H1 (cell line): ENCODE results near the gene IPO13. TPM values are rescaled to one million over a fixed set of nuclear protein-coding genes. Genes with fewer than 3 reads are reported as not detected.
A peak's percentile ranks its signal among the peaks of the same experiment; 100 is the strongest.

Source experiments
- CTCF ChIA-PET: fragments of 300-600 bp; sonication (Branson Sonifier 250); formaldehyde crosslinking; loops from one replicate; lab custom pipeline; 2021; ENCODE audit not compliant: partially characterized antibody; lab: Charles Lee
- POLR2A ChIA-PET: fragments of 300-600 bp; sonication (Branson Sonifier 250); formaldehyde crosslinking; loops from one replicate; lab custom pipeline; 2021; ENCODE audit warnings: inconsistent platforms; ENCODE audit not compliant: partially characterized antibody; lab: Charles Lee
- DNase-seq, 2 experiments: peaks; one replicate each; pipeline versions ENCODE4 v3.0.0 to v3.0.0-alpha.2; 2010 to 2022; ENCODE audit warnings: low spot score in 2 of 2, low read depth in 1 of 2, mixed read lengths in 1 of 2
- FAIRE-seq: peaks from 2 replicates; lab custom pipeline; 2011; peaks lifted over from hg19 to GRCh38; lab: Jason Lieb, UNC
- H2AFZ ChIP-seq: 2 replicates; pipeline ENCODE4 v1.8.1; 2012; ENCODE audit warnings: low read length, inconsistent platforms
- H2AK5ac ChIP-seq: 2 replicates; pipeline ENCODE4 v1.6.1; 2013; ENCODE audit warnings: low read depth, low read length
- H2BK120ac ChIP-seq: replicated peaks from 2 replicates; pipeline ENCODE3; 2013; ENCODE audit warnings: low read depth, low read length, inconsistent platforms
- H2BK12ac ChIP-seq: 2 replicates; pipeline ENCODE4 v1.6.1; 2013; ENCODE audit warnings: low read depth, low read length
- H2BK15ac ChIP-seq: 2 replicates; pipeline ENCODE4 v1.6.1; 2013; ENCODE audit warnings: low read length
- H2BK20ac ChIP-seq: 2 replicates; pipeline ENCODE4 v1.6.1; 2013; ENCODE audit warnings: low read length
- H2BK5ac ChIP-seq: 2 replicates; pipeline ENCODE4 v1.6.1; 2013; ENCODE audit warnings: low read depth, low read length
- H3K14ac ChIP-seq: 2 replicates; pipeline ENCODE4 v1.6.1; 2013; ENCODE audit warnings: inconsistent platforms; ENCODE audit not compliant: insufficient read length
- H3K18ac ChIP-seq: 2 replicates; pipeline ENCODE4 v1.6.1; 2013; ENCODE audit warnings: low read length; ENCODE audit errors: extremely low read depth
- H3K23ac ChIP-seq: 2 replicates; pipeline ENCODE4 v1.6.1; 2013; ENCODE audit warnings: inconsistent platforms; ENCODE audit not compliant: insufficient read length
- H3K23me2 ChIP-seq: 2 replicates; pipeline ENCODE4 v1.6.1; 2013; ENCODE audit warnings: low read depth, low read length
- H3K27ac ChIP-seq: 2 replicates; pipeline ENCODE4 v1.6.1; 2011; ENCODE audit warnings: low read depth, low read length, inconsistent platforms
- H3K27me3 ChIP-seq, 4 experiments: replicated peaks in 1 of 4; 1 replicate in 1 of 4; 2 replicates in 3 of 4; pipeline versions ENCODE4 v1.6.1 to v1.8.1; 2011 to 2013; ENCODE audit warnings: low read length in 3 of 4, mild to moderate bottlenecking in 3 of 4, inconsistent platforms in 2 of 4, mixed read lengths in 2 of 4, moderate library complexity in 1 of 4; ENCODE audit not compliant: control insufficient read depth in 3 of 4, insufficient read depth in 3 of 4; ENCODE audit errors: extremely low read depth in 1 of 4
- H3K36me3 ChIP-seq, 4 experiments: 2 replicates each; pipeline versions ENCODE4 v1.6.1 to v1.8.1; 2011 to 2013; ENCODE audit warnings: mild to moderate bottlenecking in 4 of 4, low read length in 3 of 4, moderate library complexity in 2 of 4, control low read depth in 1 of 4, inconsistent platforms in 1 of 4; ENCODE audit not compliant: insufficient read depth in 4 of 4, control insufficient read depth in 2 of 4
- H3K4ac ChIP-seq: replicated peaks from 2 replicates; pipeline ENCODE3; 2013; ENCODE audit warnings: low read length, low read depth, mixed read lengths, inconsistent platforms; ENCODE audit not compliant: insufficient read length
- H3K4me1 ChIP-seq, 4 experiments: replicated peaks in 1 of 4; 1 replicate in 1 of 4; 2 replicates in 3 of 4; pipeline versions ENCODE4 v1.6.1 to v1.8.1; 2011 to 2013; ENCODE audit warnings: low read length in 3 of 4, inconsistent platforms in 2 of 4, mixed read lengths in 1 of 4; ENCODE audit not compliant: insufficient read depth in 4 of 4, control insufficient read depth in 3 of 4
- H3K4me2 ChIP-seq, 2 experiments: 2 replicates each; pipeline versions ENCODE4 v1.6.1 to v1.8.1; 2011 to 2013; ENCODE audit warnings: low read depth in 2 of 2, low read length in 2 of 2, control low read depth in 1 of 2, inconsistent platforms in 1 of 2, mild to moderate bottlenecking in 1 of 2; ENCODE audit not compliant: insufficient read depth in 1 of 2
- H3K4me3 ChIP-seq, 4 experiments: fragments of 200-600, 300-600 bp in 1 of 4; sonication (generic), shearing (Covaris generic), sonication (Bioruptor Twin) in 1 of 4; 2 replicates each; pipeline versions ENCODE4 v1.5.1 to v1.8.1; 2011 to 2016; ENCODE audit warnings: low read length in 4 of 4, low read depth in 3 of 4, control low read depth in 2 of 4, inconsistent platforms in 2 of 4, mild to moderate bottlenecking in 2 of 4, mixed read lengths in 1 of 4, moderate library complexity in 1 of 4; ENCODE audit not compliant: insufficient read depth in 2 of 4; ENCODE audit errors: extremely low read depth in 1 of 4
- H3K56ac ChIP-seq: replicated peaks from 2 replicates; pipeline ENCODE3; 2013; ENCODE audit warnings: low read depth, mild to moderate bottlenecking, mixed read lengths, low read length, inconsistent platforms; ENCODE audit not compliant: insufficient read length
- H3K79me1 ChIP-seq: 2 replicates; pipeline ENCODE4 v1.6.1; 2013; ENCODE audit warnings: low read depth, low read length, control low read depth
- H3K79me2 ChIP-seq, 2 experiments: 2 replicates each; pipeline versions ENCODE4 v1.6.1 to v1.8.1; 2012 to 2013; ENCODE audit warnings: low read length in 2 of 2, mild to moderate bottlenecking in 2 of 2, inconsistent platforms in 1 of 2; ENCODE audit not compliant: insufficient read depth in 2 of 2, control insufficient read depth in 1 of 2
- H3K9ac ChIP-seq, 4 experiments: replicated peaks in 1 of 4; 1 replicate in 1 of 4; 2 replicates in 3 of 4; pipeline versions ENCODE4 v1.6.1 to v1.8.1; 2011 to 2013; ENCODE audit warnings: low read depth in 3 of 4, low read length in 3 of 4, control low read depth in 2 of 4, mild to moderate bottlenecking in 2 of 4, moderate library complexity in 2 of 4, inconsistent platforms in 1 of 4; ENCODE audit errors: extremely low read depth in 1 of 4
- H3K9me3 ChIP-seq, 2 experiments: 2 replicates each; pipeline versions ENCODE4 v1.6.1 to v1.8.1; 2012 to 2013; ENCODE audit warnings: mild to moderate bottlenecking in 2 of 2, moderate library complexity in 2 of 2, control low read depth in 1 of 2, inconsistent platforms in 1 of 2, low read depth in 1 of 2, low read length in 1 of 2, mixed read lengths in 1 of 2; ENCODE audit not compliant: insufficient read depth in 2 of 2
- H4K20me1 ChIP-seq, 2 experiments: replicated peaks in 1 of 2; 2 replicates each; pipeline versions ENCODE3 to v1.8.1; 2011 to 2013; ENCODE audit warnings: inconsistent platforms in 2 of 2, low read length in 2 of 2, mild to moderate bottlenecking in 1 of 2; ENCODE audit not compliant: insufficient read depth in 2 of 2, control insufficient read depth in 1 of 2
- H4K5ac ChIP-seq: 2 replicates; pipeline ENCODE4 v1.6.1; 2013; ENCODE audit warnings: low read length, low read depth, mixed read lengths, inconsistent platforms; ENCODE audit not compliant: insufficient read length
- H4K8ac ChIP-seq: 2 replicates; pipeline ENCODE4 v1.8.0; 2013; ENCODE audit warnings: mild to moderate bottlenecking, moderate library complexity, low read length, inconsistent platforms; ENCODE audit not compliant: insufficient read depth; ENCODE audit errors: extremely low read depth
- H4K91ac ChIP-seq: replicated peaks from 2 replicates; pipeline ENCODE3; 2013; ENCODE audit warnings: low read length, mixed read lengths, inconsistent platforms; ENCODE audit not compliant: insufficient read length
- ASH2L ChIP-seq: fragments of 200-600, 300-600 bp; sonication (generic); IDR thresholded peaks from one replicate; pipeline ENCODE4 v1.7.1; 2017; ENCODE audit warnings: low read length
- CEBPB ChIP-seq: IDR thresholded peaks from 2 replicates; pipeline ENCODE4 v1.6.1; 2012; ENCODE audit warnings: low read depth, low read length
- CHD1 ChIP-seq: IDR thresholded peaks from 2 replicates; pipeline ENCODE4 v1.6.1; 2012; ENCODE audit warnings: low read depth, low read length, improper control_type of control experiment
- CHD2 ChIP-seq: IDR thresholded peaks from 2 replicates; pipeline ENCODE4 v1.6.1; 2012; ENCODE audit warnings: low read length, improper control_type of control experiment
- CREB1 ChIP-seq: IDR thresholded peaks from 2 replicates; pipeline ENCODE4 v1.6.1; 2012; ENCODE audit warnings: inconsistent platforms
- CTBP2 ChIP-seq: IDR thresholded peaks from 2 replicates; pipeline ENCODE4 v1.7.0; 2011; ENCODE audit warnings: borderline replicate concordance, mild to moderate bottlenecking, moderate library complexity, mixed read lengths, low read length; ENCODE audit not compliant: insufficient read depth, insufficient read length
- KDM4A ChIP-seq: IDR thresholded peaks from one replicate; pipeline ENCODE4 v1.7.1; 2012; ENCODE audit warnings: low read depth, mild to moderate bottlenecking, moderate library complexity, low read length, inconsistent platforms; ENCODE audit not compliant: severe bottlenecking
- POLR2A ChIP-seq, 2 experiments: IDR thresholded peaks; 1 replicate in 1 of 2; 2 replicates in 1 of 2; pipeline ENCODE4 v1.6.1; 2011; ENCODE audit warnings: low read depth in 2 of 2, low read length in 2 of 2, mild to moderate bottlenecking in 2 of 2; ENCODE audit errors: control extremely low read depth in 1 of 2
- RNF2 ChIP-seq: fragments of 200-900, 300-1000 bp; sonication (generic); IDR thresholded peaks from 2 replicates; pipeline ENCODE4 v1.7.1; 2016; ENCODE audit warnings: borderline replicate concordance, low read depth, mild to moderate bottlenecking, antibody characterized with exemption, low read length; ENCODE audit not compliant: poor library complexity, severe bottlenecking; ENCODE audit errors: missing control alignments
- TBP ChIP-seq: IDR thresholded peaks from 2 replicates; pipeline ENCODE4 v1.6.1; 2011; ENCODE audit warnings: low read depth, low read length, improper control_type of control experiment
- TEAD4 ChIP-seq: IDR thresholded peaks from 2 replicates; pipeline ENCODE4 v1.6.1; 2012; ENCODE audit warnings: low read depth, low read length, inconsistent platforms, mixed read lengths
- WGBS, 2 experiments: shearing (Covaris generic) in 1 of 2; methylation state at CpG; one replicate each; pipeline versions ENCODE4 v1.1.6 to v1.1.7; 2013 to 2015; ENCODE audit warnings: low lambda C conversion rate in 2 of 2, mixed read lengths in 2 of 2, inconsistent platforms in 1 of 2, low coverage in 1 of 2, missing lambda C conversion rate in 1 of 2; ENCODE audit not compliant: insufficient replicate concordance in 2 of 2, insufficient coverage in 1 of 2, insufficient read length in 1 of 2; ENCODE audit errors: extremely low coverage in 1 of 2, missing lambda C conversion rate in 1 of 2; 5-methylcytosine and 5-hydroxymethylcytosine counted together
- polyA plus RNA-seq, 7 experiments: library from polyadenylated mRNA; depleted of rRNA in 3 of 7; stranded (reverse) in 5 of 7; unstranded in 2 of 7; fragments of >200 nt in 5 of 7; fragments of 200-250 nt in 2 of 7; gene quantifications; 1 replicate in 5 of 7; 2 replicates in 1 of 7; 4 replicates in 1 of 7; pipeline versions ENCODE4 v1.2.1 to v1.2.3, GENCODE V29; 2011 to 2013; ENCODE audit warnings: missing spikeins in 2 of 7, mixed read lengths in 2 of 7
- total RNA-seq: library from RNA; stranded (reverse); fragmentation: NEBNext Ultra II Directional; extraction: Animal tissue kit (Norgen Biotek cat#: 25700); gene quantifications from 2 replicates; pipeline ENCODE4 v1.2.1, GENCODE V29; 2021

Gene IPO13
- total and polyA plus RNA-seq, 2 of the 8 experiments (the other 6 are each of a cell fraction or from before 2014, with no cell fraction given): 23.0 to 27.0 TPM

DNA sequence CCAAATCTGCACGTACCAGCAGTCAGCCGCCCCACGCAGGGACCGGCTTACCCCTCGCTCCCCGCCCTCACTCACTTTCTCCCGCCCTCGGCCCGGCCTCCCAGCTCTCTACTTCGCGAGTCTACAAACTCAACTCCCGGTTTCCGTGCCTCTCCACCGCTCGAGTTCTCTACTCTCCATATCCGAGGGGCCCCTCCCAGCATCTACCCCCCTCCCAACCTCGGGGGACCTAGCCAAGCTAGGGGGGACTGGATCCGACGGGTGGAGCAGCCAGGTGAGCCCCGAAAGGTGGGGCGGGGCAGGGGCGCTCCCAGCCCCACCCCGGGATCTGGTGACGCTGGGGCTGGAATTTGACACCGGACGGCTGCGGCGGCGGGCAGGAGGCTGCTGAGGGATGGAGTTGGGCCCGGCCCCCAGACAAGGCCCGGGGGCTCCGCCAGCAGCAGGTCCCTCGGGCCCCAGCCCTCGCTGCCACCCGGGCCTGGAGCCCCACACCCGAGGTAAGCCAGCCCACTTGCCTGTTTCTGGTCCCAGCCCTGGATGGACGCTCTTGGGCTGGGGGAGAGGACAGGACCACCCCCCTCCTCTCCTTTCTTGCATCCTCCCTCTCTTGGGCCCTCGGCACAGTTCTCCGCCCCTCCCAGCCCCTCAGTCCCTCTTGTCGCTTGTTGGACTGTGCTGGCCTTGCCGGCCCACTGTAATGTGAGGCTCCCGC lies 13.2 kb upstream of the IPO13 start, which contains the start of gene ARTN:
Gene ARTN (plus strand): TSS at position 416 of the 715 bp plus-strand sequence. CDS start 1,856 bp downstream, outside the sequence.
- peak within 1 kb of the TSS; percentile 88 for H4K91ac ChIP-seq
- ChIA-PET CTCF (interaction anchor here (0.5 to 18.6 kb wide), 51 partner anchors 11 to 697 kb away, joined by 3 to 618 read pairs (median 11); partner anchors contain the start of genes ATP6V0B, CCDC24 and IPO13), POLR2A (interaction anchor here (0.6 to 8.0 kb wide), 10 partner anchors 10 to 227 kb away, joined by 3 to 89 read pairs (median 5); partner anchors contain the start of gene SLC6A9)
- no peaks in the 10 kb centered on the region for H3K9me3 ChIP-seq
- H3K27me3 ChIP-seq: peaks cover 0 to 8% (median 4%) of the 10 kb centered on the region in 4 experiments; a peak in 5 of 7 replicates
- H3K4me3 ChIP-seq: peak within 1 kb of the TSS; percentile 57 to 67 (median 62)
- H3K27ac ChIP-seq: no peak within 1 kb of the TSS
- H3K14ac ChIP-seq: peak within 1 kb of the TSS; percentile 20
- peaks cover 11 to 36% (median 31%) of the 10 kb centered on the region in 4 experiments for H3K4me1 ChIP-seq
- WGBS, 2 experiments: 3% methylated on average over 41 of the region's 42 CpGs; no CpG with 5 or more reads in 1 of the 2 experiments
- peak within 1 kb of the TSS in 2 of 4 experiments; percentile 4 to 16; a peak in 4 of 7 replicates for H3K9ac ChIP-seq
- H2BK120ac ChIP-seq: peak within 1 kb of the TSS; percentile 91
- H3K18ac ChIP-seq: peak within 1 kb of the TSS; percentile 92
- no peaks in the 10 kb centered on the region for H3K79me1 ChIP-seq
- H3K56ac ChIP-seq: peak within 1 kb of the TSS; percentile 70
- peak in 1 of 2 experiments; percentile 89 for DNase-seq
- H2AFZ ChIP-seq: no peak within 1 kb of the TSS
- no peak within 1 kb of the TSS for H3K23ac ChIP-seq
- H4K5ac ChIP-seq: peak within 1 kb of the TSS; percentile 79
- no peak for FAIRE-seq
- peaks cover 7 to 8% of the 10 kb centered on the region in 2 experiments for H4K20me1 ChIP-seq
- peak within 1 kb of the TSS; percentile 85; the same call in 1 of the 2 replicates for H2BK5ac ChIP-seq
- H2BK12ac ChIP-seq: peak within 1 kb of the TSS; percentile 90
- H3K79me2 ChIP-seq: no peaks in the 10 kb centered on the region
- H3K36me3 ChIP-seq: no peaks in the 10 kb centered on the region; a peak in 1 of 8 replicates
- H3K4ac ChIP-seq: peak within 1 kb of the TSS; percentile 62
- H4K8ac ChIP-seq: peak within 1 kb of the TSS; percentile 84
- peaks cover 11% of the 10 kb centered on the region; the same call in 1 of the 2 replicates for H3K23me2 ChIP-seq
- peak within 1 kb of the TSS; percentile 61; the same call in 1 of the 2 replicates for H2BK20ac ChIP-seq
- H3K4me2 ChIP-seq: peak within 1 kb of the TSS; percentile 89 to 93
- H2BK15ac ChIP-seq: peak within 1 kb of the TSS; percentile 99; the same call in 1 of the 2 replicates
- H2AK5ac ChIP-seq: peak within 1 kb of the TSS; percentile 85; the same call in 1 of the 2 replicates
- TF ChIP-seq KDM4A: peak; percentile 58
- TF ChIP-seq CTBP2: peak; percentile 47
- TF ChIP-seq CHD2: no peak
- TF ChIP-seq CHD1: no peak
- TF ChIP-seq TEAD4: 0 out of 2 replicates have a peak, but pooled peaks have one; percentile 31
- TF ChIP-seq CREB1: peak; percentile 66; the same call in 1 of the 2 replicates
- TF ChIP-seq TBP: peak; percentile 36; the same call in 1 of the 2 replicates
- no peak for TF ChIP-seq RNF2
- peak; percentile 41 for TF ChIP-seq ASH2L
- TF ChIP-seq CEBPB: no peak
- peak in 1 of 2 experiments; percentile 33; a peak in 1 of 3 replicates for TF ChIP-seq POLR2A (IDR thresholded peaks at IDR 0.05; ENCODE audit: control extremely low read depth in 1 of 2, low read depth in 2 of 2, low read length in 2 of 2)
